K562 (cell line): ENCODE measurements around the gene TUBA4B. TPM values are rescaled to one million over a fixed set of nuclear protein-coding genes. Genes with fewer than 3 reads are reported as not detected.
A peak's percentile ranks its signal among the peaks of the same experiment; 100 is the strongest.

Source experiments
- ATAC-seq: fragments of 200-7000 bp; cut with Tn5 transposase; 3 replicates; pipeline ENCODE4 v1.9.1; 2020; ENCODE audit warnings: moderate library complexity
- BruUV-seq: library from RNA; stranded (reverse); fragments of 400-500 nt; replicated peaks from 2 replicates; lab custom pipeline; 2021; lab: Mats Ljungman, UMichigan
- CTCF ChIA-PET: fragments of 300-600 bp; formaldehyde crosslinking; extraction: SDS; loops from one replicate; lab custom pipeline; 2021; ENCODE audit warnings: low intra/inter-chr PET ratio; lab: Yijun Ruan, JAX
- POLR2A ChIA-PET: fragments of 300-600, 350-650 bp; sonication (Branson Sonifier 250); formaldehyde crosslinking; extraction: SDS; loops from one replicate; lab custom pipeline; 2021; ENCODE audit warnings: antibody characterized with exemption, inconsistent platforms; lab: Yijun Ruan, JAX
- DNase-seq, 4 experiments: peaks; one replicate each; pipeline versions ENCODE4 v3.0.0 to v3.0.0-alpha.2; 2011 to 2018; ENCODE audit warnings: low spot score in 3 of 4, mixed read lengths in 3 of 4; ENCODE audit errors: extremely low read depth in 1 of 4
- FAIRE-seq: peaks from 2 replicates; lab custom pipeline; 2011; peaks lifted over from hg19 to GRCh38; lab: Jason Lieb, UNC
- H2AFZ ChIP-seq: 2 replicates; pipeline ENCODE4 v1.6.0; 2011; ENCODE audit warnings: low read depth, low read length, control low read depth, inconsistent platforms
- H3K27ac ChIP-seq: fragments of 200-600 bp; 3 replicates; pipeline ENCODE4 v1.8.0; 2011; ENCODE audit warnings: low read depth, mild to moderate bottlenecking, control low read depth, inconsistent platforms, low read length, moderate library complexity, mixed read lengths; ENCODE audit errors: extremely low read depth
- H3K27me3 ChIP-seq, 2 experiments: fragments of 300-600 bp in 1 of 2; 2 replicates in 1 of 2; 3 replicates in 1 of 2; pipeline versions ENCODE4 v1.6.0 to v1.8.0; 2011; ENCODE audit warnings: inconsistent platforms in 2 of 2, low read length in 2 of 2, mild to moderate bottlenecking in 1 of 2, mixed read lengths in 1 of 2, moderate library complexity in 1 of 2; ENCODE audit not compliant: control insufficient read depth in 2 of 2, insufficient read depth in 2 of 2
- H3K36me3 ChIP-seq: fragments of 300-600 bp; 3 replicates; pipeline ENCODE4 v1.8.0; 2011; ENCODE audit warnings: mild to moderate bottlenecking, low read length, inconsistent platforms; ENCODE audit not compliant: control insufficient read depth, insufficient read depth
- H3K4me1 ChIP-seq, 2 experiments: fragments of 200-600 bp in 1 of 2; replicated peaks in 1 of 2; 2 replicates in 1 of 2; 3 replicates in 1 of 2; pipeline versions ENCODE4 v1.5.1 to v1.8.0; 2011; ENCODE audit warnings: inconsistent platforms in 2 of 2, low read length in 2 of 2, mild to moderate bottlenecking in 1 of 2, mixed read lengths in 1 of 2, moderate library complexity in 1 of 2; ENCODE audit not compliant: control insufficient read depth in 2 of 2, insufficient read depth in 2 of 2
- H3K4me2 ChIP-seq: 2 replicates; pipeline ENCODE4 v1.6.1; 2011; ENCODE audit warnings: low read length, control low read depth, inconsistent platforms, mixed read lengths; ENCODE audit not compliant: insufficient read depth
- H3K4me3 ChIP-seq: fragments of 200-600 bp; sonication (generic), shearing (Covaris generic); 2 replicates; pipeline ENCODE4 v1.5.1; 2016; ENCODE audit warnings: control low read depth, inconsistent platforms
- H3K79me2 ChIP-seq: fragments of 200-600 bp; 3 replicates; pipeline ENCODE4 v1.8.0; 2011; ENCODE audit warnings: low read length, inconsistent platforms; ENCODE audit not compliant: control insufficient read depth, insufficient read depth
- H3K9ac ChIP-seq, 2 experiments: 2 replicates each; pipeline versions ENCODE4 v1.6.0 to v1.6.1; 2011; ENCODE audit warnings: low read depth in 2 of 2, low read length in 2 of 2, control low read depth in 1 of 2, inconsistent platforms in 1 of 2, mild to moderate bottlenecking in 1 of 2, mixed read lengths in 1 of 2; ENCODE audit not compliant: insufficient read depth in 1 of 2
- H3K9me1 ChIP-seq: one replicate; pipeline ENCODE4 v1.6.0; 2011; ENCODE audit warnings: inconsistent platforms, mild to moderate bottlenecking, low read length, moderate library complexity; ENCODE audit not compliant: control insufficient read depth, insufficient read depth
- H3K9me3 ChIP-seq: replicated peaks from 2 replicates; pipeline ENCODE4 v1.5.1; 2011; ENCODE audit warnings: low read depth, low read length, inconsistent platforms; ENCODE audit not compliant: control insufficient read depth, insufficient read depth
- H4K20me1 ChIP-seq: replicated peaks from 2 replicates; pipeline ENCODE4 v1.6.1; 2011; ENCODE audit warnings: low read length, inconsistent platforms, mixed read lengths; ENCODE audit not compliant: control insufficient read depth, insufficient read depth
- BRD4 ChIP-seq: fragments of 200-600 bp; sonication (generic); IDR thresholded peaks from 2 replicates; pipeline ENCODE4 v1.6.1; 2017; ENCODE audit warnings: inconsistent platforms
- FOXM1 ChIP-seq, 2 experiments: fragments of 450-650 bp in 1 of 2; sonication (generic) in 1 of 2; formaldehyde crosslinking in 1 of 2; IDR thresholded peaks; 2 replicates each; pipeline versions ENCODE4 v1.6.1 to v1.9.0; 2017 to 2022; ENCODE audit warnings: low read depth in 2 of 2, mild to moderate bottlenecking in 2 of 2, missing genetic modification reagents in 1 of 2, moderate library complexity in 1 of 2
- MIER1 ChIP-seq: fragments of 450-650 bp; IDR thresholded peaks from 2 replicates; pipeline ENCODE4 v1.6.1; 2016; ENCODE audit warnings: antibody characterized with exemption, mild to moderate bottlenecking, low read depth
- SAFB2 ChIP-seq: fragments of 200-400 bp; formaldehyde crosslinking; IDR thresholded peaks from 2 replicates; pipeline ENCODE4 v1.6.1; 2018; ENCODE audit warnings: borderline replicate concordance, low read length, low read depth, moderate library complexity; ENCODE audit not compliant: severe bottlenecking
- SMAD1 ChIP-seq: fragments of 150-350 bp; IDR thresholded peaks from 2 replicates; pipeline ENCODE4 v1.6.1; 2014; ENCODE audit warnings: low read length, low read depth; ENCODE audit not compliant: partially characterized antibody
- SMARCA4 ChIP-seq: fragments of 450-650 bp; IDR thresholded peaks from 2 replicates; pipeline ENCODE4 v1.6.1; 2016
- YY1 ChIP-seq, 3 experiments: IDR thresholded peaks; 2 replicates each; pipeline ENCODE4 v1.6.1; 2011; ENCODE audit warnings: low read length in 2 of 3, mild to moderate bottlenecking in 2 of 3, moderate library complexity in 2 of 3, borderline replicate concordance in 1 of 3, control low read depth in 1 of 3, low read depth in 1 of 3; ENCODE audit not compliant: insufficient read depth in 3 of 3, insufficient replicate concordance in 2 of 3, control insufficient read depth in 1 of 3, insufficient read length in 1 of 3; ENCODE audit errors: extremely low read depth in 1 of 3
- ZEB2 ChIP-seq: fragments of 450-650 bp; IDR thresholded peaks from 2 replicates; pipeline ENCODE4 v1.6.1; 2016
- ZNF146 ChIP-seq: IDR thresholded peaks from one replicate; pipeline ENCODE4 v1.6.1; 2018; ENCODE audit warnings: missing compliant biosample characterization; ENCODE audit not compliant: unreplicated experiment
- ZNF311 ChIP-seq: fragments of 250-450 bp; sonication (Bioruptor Pico); IDR thresholded peaks from 2 replicates; pipeline ENCODE4 v1.4.0; 2020; ENCODE audit warnings: mild to moderate bottlenecking, moderate library complexity
- ZNF445 ChIP-seq: fragments of 250-450 bp; sonication (Bioruptor Pico); IDR thresholded peaks from 2 replicates; pipeline ENCODE4 v1.4.0; 2020; ENCODE audit warnings: low read depth, mild to moderate bottlenecking, moderate library complexity
- ZNF830 ChIP-seq: fragments of 250-450 bp; sonication (Bioruptor Pico); IDR thresholded peaks from 2 replicates; pipeline ENCODE4 v1.5.0; 2021; ENCODE audit warnings: mild to moderate bottlenecking
- WGBS: fragments of 100-300 bp; shearing (Covaris generic); methylation state at CpG from one replicate; pipeline ENCODE4 v1.1.6; 2016; ENCODE audit warnings: low coverage, mixed read lengths; ENCODE audit not compliant: insufficient coverage; ENCODE audit errors: missing lambda C conversion rate; 5-methylcytosine and 5-hydroxymethylcytosine counted together
- in situ Hi-C: fragments of 300-500 bp; cut with MboI; formaldehyde crosslinking; loops from 4 replicates; pipeline ENCODE4 v1.15.0; 2018; ENCODE audit warnings: inconsistent platforms, mixed read lengths
- intact Hi-C: fragments of 100-400 bp; cut with micrococcal nuclease; formaldehyde crosslinking; loops from 2 replicates; pipeline ENCODE4 v1.14.2; 2022
- polyA plus RNA-seq, 8 experiments: library from polyadenylated mRNA; depleted of rRNA in 4 of 8; stranded (reverse) in 5 of 8; unstranded in 3 of 8; fragments of >200 nt; fragmentation: Nextera tagmentation in 2 of 8; fragmentation: Illumina TruSeq in 1 of 8; extraction: Ambion mirVana in 2 of 8; extraction: Trizol in 1 of 8; gene quantifications; 2 replicates each; pipeline versions ENCODE4 v1.2.1 to v1.2.3, GENCODE V29; 2011 to 2014; ENCODE audit warnings: inconsistent platforms in 1 of 8, missing spikeins in 1 of 8
- total RNA-seq, 7 experiments: library from RNA; depleted of rRNA in 6 of 7; stranded (reverse); fragments of >200 nt in 6 of 7; fragmentation: Illumina TruSeq in 2 of 7; extraction: Trizol in 2 of 7; gene quantifications; 2 replicates each; pipeline versions ENCODE4 v1.2.1 to v1.2.3, GENCODE V29; 2011 to 2021; ENCODE audit warnings: low replicate concordance in 1 of 7
- TF ChIP-seq, protein P1 (sequence below): IDR thresholded peaks from 2 replicates; pipeline ENCODE4 v1.6.1; 2014; ENCODE audit warnings: antibody characterized with exemption
- TF ChIP-seq, protein P2 (sequence below): fragments of 450-650 bp; IDR thresholded peaks from 2 replicates; pipeline ENCODE4 v1.6.1; 2016; ENCODE audit warnings: antibody characterized with exemption

TUBA4B gene
- total and polyA plus RNA-seq, 9 of the 15 experiments (the other 6 are each of a cell fraction or from before 2014, with no cell fraction given): 0.04 TPM; not detected in 8

DNA sequence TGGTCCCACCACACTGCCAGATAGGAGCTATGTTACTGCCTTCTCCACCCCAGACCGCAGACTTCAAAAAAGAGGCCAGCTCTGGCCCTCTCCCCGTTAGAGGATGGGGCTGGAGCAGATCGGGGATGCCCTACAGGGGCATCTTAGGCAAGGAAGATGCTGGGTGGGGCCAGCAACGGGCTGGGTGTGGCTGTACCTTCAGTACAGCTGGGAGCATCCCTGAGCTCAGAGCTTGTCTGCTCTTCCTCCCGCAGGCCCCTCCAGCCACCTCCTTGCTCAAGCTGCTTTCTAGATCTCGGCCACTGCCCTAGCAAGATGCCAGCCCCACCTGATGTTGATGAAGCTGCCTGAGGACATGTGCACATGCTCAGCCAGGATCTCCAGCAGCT lies 46.3 kb downstream of the TUBA4B start (continued):
- TF ChIP-seq, protein P1, sequence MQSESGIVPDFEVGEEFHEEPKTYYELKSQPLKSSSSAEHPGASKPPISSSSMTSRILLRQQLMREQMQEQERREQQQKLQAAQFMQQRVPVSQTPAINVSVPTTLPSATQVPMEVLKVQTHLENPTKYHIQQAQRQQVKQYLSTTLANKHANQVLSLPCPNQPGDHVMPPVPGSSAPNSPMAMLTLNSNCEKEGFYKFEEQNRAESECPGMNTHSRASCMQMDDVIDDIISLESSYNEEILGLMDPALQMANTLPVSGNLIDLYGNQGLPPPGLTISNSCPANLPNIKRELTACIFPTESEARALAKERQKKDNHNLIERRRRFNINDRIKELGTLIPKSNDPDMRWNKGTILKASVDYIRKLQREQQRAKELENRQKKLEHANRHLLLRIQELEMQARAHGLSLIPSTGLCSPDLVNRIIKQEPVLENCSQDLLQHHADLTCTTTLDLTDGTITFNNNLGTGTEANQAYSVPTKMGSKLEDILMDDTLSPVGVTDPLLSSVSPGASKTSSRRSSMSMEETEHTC: no peak
- TF ChIP-seq FOXM1 (IDR thresholded peaks at IDR 0.05; ENCODE audit: low read depth) (no peak), FOXM1 (CRISPR knock-in tag; IDR thresholded peaks at IDR 0.05; ENCODE audit: low read depth) (no peak), ZNF830 (no peak)
- TF ChIP-seq, protein P2, sequence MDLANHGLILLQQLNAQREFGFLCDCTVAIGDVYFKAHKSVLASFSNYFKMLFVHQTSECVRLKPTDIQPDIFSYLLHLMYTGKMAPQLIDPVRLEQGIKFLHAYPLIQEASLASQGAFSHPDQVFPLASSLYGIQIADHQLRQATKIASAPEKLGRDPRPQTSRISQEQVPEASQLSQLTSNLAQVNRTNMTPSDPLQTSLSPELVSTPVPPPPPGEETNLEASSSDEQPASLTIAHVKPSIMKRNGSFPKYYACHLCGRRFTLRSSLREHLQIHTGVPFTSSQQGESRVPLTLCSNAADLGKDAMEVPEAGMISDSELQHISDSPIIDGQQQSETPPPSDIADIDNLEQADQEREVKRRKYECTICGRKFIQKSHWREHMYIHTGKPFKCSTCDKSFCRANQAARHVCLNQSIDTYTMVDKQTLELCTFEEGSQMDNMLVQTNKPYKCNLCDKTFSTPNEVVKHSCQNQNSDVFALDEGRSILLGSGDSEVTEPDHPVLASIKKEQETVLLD: no peak

DNA sequence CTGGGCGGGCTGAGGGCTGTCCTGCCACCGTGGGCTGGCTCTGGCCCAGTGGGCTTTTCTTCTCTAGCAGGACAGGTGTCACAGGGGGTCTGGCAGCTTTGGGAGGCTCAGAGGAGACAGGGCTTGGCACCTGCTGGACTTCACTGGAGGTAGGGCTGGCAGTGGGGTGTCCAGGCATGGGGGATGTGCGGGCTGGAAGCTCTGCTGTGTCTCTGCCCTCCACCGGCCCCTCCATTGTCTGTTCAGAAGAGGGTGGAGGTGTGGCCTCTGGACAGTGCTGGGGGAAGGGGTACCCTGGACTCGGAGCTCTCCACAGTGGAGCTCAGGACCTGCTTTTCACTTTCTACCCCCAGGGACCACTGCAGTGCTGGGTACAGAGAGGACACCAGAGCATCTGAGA lies 47.0 kb downstream of the TUBA4B start:
- in situ Hi-C loops (no loop called here), intact Hi-C loops (no loop called here)
- WGBS: 5% methylated on average over 4 of the region's 5 CpGs
- Histone ChIP-seq H3K4me1 (peaks cover 17 to 29% of the 10 kb centered on the region in 2 experiments; a peak in 4 of 5 replicates), H2AFZ (no peak overlapping the region), H4K20me1 (no peaks in the 10 kb centered on the region), H3K27ac (no peak overlapping the region), H3K9ac (peak overlapping the region in 1 of 2 experiments; percentile 35; a peak in 1 of 4 replicates), H3K36me3 (no peaks in the 10 kb centered on the region), H3K4me3 (no peak overlapping the region), H3K9me1 (no peaks in the 10 kb centered on the region), H3K4me2 (no peak overlapping the region), H3K79me2 (no peaks in the 10 kb centered on the region), H3K27me3 (peaks cover 8 to 42% of the 10 kb centered on the region in 2 experiments), H3K9me3 (no peaks in the 10 kb centered on the region)
- POLR2A ChIA-PET: interaction anchor here (0.6 to 1.5 kb wide), 3 partner anchors 9 to 17 kb away, joined by 3 to 5 read pairs (median 5); partner anchors contain the start of gene PTPRN
- CTCF ChIA-PET: no interaction called here
- no peak for DNase-seq
- FAIRE-seq: no peak
- no TSS peak for BruUV-seq
- ATAC-seq: no peak
- TF ChIP-seq SAFB2 (no peak), ZNF445 (CRISPR knock-in tag) (no peak), SMAD1 (no peak), ZEB2 (no peak), ZNF311 (CRISPR knock-in tag) (no peak), MIER1 (no peak), BRD4 (no peak), SMARCA4 (no peak), ZNF146 (CRISPR knock-in tag) (no peak), YY1 (IDR thresholded peaks at IDR 0.05; ENCODE audit: borderline replicate concordance in 1 of 3, control insufficient read depth in 1 of 3, extremely low read depth in 1 of 3, insufficient read depth in 3 of 3, insufficient read length in 1 of 3, insufficient replicate concordance in 2 of 3, low read depth in 1 of 3, low read length in 2 of 3) (no peak)
